ENCODE data around the gene FHOD3.

FHOD3 gene

DNA sequence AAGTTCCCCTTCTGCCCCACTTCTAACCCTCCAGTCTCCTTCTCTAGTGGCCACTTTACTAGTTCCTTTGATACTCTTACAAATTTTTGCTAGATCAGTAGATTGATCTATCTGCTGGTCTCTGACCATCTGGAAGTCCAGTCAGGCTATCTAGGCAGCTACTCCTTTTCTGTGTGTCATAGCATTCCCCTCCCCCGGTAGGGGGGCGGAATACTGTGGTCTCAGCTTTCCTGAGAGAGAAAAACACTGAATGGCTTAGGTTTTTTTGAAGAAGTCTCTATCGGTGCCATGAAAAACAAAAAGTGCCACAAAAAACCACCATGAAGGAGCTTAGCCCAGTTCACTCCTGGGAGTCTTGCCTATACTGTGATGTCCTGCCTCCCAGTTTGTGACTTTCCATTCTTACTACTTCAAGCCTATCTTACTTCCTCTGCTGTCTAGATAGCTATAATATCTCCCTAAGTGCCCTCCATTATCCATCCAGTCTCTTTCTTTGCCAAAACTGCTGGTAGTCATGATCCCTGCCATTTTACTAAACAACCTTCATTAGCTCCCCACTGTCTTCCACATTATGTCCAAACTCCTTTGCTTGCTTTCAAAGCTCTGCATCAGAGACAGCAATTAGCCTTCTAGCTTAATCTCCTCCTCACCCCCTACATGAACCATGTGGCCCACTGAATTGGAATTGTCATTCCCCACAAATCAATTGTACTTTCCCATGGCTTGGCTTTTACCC lies 501.4 kb downstream of the FHOD3 start:
- DNase-seq (ENCODE audit: extremely low read depth, low read depth) = no peak
- H3K4me3 ChIP-seq (replicated peaks; ENCODE audit: low read depth, low read length) = no peak overlapping the region
- TF ChIP-seq, protein P1, sequence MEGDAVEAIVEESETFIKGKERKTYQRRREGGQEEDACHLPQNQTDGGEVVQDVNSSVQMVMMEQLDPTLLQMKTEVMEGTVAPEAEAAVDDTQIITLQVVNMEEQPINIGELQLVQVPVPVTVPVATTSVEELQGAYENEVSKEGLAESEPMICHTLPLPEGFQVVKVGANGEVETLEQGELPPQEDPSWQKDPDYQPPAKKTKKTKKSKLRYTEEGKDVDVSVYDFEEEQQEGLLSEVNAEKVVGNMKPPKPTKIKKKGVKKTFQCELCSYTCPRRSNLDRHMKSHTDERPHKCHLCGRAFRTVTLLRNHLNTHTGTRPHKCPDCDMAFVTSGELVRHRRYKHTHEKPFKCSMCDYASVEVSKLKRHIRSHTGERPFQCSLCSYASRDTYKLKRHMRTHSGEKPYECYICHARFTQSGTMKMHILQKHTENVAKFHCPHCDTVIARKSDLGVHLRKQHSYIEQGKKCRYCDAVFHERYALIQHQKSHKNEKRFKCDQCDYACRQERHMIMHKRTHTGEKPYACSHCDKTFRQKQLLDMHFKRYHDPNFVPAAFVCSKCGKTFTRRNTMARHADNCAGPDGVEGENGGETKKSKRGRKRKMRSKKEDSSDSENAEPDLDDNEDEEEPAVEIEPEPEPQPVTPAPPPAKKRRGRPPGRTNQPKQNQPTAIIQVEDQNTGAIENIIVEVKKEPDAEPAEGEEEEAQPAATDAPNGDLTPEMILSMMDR (IDR thresholded peaks at IDR 0.05; ENCODE audit: low read depth, low read length, missing control alignments) = no peak

DNA sequence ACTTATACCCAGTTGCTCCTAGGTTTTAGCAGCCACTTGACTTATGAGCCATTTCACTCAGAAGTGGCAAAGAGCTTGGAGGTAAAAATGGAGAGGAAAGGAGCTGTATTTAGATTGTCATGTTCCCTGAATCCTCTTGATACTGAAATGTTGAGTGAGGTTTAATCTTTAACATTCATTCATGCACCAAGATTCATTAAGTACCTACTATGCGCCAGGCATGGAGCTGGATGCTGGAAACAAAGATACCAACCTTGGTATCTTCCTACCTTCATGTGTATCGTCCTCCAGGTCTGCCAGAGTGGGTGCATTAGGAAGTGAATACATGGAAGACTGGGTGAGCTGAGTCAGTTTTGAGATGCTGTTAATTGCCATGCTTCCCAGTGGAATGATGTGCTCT lies 507.6 kb downstream of the FHOD3 start:
- no peak for DNase-seq (ENCODE audit: extremely low read depth, low read depth)
- TF ChIP-seq, protein P1 (IDR thresholded peaks at IDR 0.05; ENCODE audit: low read depth, low read length, missing control alignments) = no peak
- no peak overlapping the region for H3K4me3 ChIP-seq (replicated peaks; ENCODE audit: low read depth, low read length)

DNA sequence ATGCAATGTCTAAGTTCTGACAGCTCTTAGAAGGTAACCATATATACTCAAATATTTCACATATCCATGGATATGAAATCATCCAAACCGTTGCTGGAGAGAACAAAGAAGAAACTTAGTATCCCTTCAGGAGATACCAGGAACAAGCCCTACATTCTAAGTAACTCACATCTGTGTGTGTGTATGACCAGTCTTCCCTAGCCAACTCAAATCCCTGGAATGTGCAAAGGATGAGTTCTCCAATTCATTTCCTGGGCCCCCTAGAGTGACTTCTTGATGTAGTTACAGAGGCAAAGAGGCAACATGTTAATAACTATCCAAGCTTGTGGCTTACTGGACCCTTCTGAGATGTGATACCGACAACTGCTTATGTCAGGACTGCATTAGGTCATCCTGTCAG lies 511.2 kb downstream of the FHOD3 start:
- TF ChIP-seq, protein P1 (IDR thresholded peaks at IDR 0.05; ENCODE audit: low read depth, low read length, missing control alignments) = no peak
- no peak for DNase-seq (ENCODE audit: extremely low read depth, low read depth)
- H3K4me3 ChIP-seq (replicated peaks; ENCODE audit: low read depth, low read length) = no peak overlapping the region

DNA sequence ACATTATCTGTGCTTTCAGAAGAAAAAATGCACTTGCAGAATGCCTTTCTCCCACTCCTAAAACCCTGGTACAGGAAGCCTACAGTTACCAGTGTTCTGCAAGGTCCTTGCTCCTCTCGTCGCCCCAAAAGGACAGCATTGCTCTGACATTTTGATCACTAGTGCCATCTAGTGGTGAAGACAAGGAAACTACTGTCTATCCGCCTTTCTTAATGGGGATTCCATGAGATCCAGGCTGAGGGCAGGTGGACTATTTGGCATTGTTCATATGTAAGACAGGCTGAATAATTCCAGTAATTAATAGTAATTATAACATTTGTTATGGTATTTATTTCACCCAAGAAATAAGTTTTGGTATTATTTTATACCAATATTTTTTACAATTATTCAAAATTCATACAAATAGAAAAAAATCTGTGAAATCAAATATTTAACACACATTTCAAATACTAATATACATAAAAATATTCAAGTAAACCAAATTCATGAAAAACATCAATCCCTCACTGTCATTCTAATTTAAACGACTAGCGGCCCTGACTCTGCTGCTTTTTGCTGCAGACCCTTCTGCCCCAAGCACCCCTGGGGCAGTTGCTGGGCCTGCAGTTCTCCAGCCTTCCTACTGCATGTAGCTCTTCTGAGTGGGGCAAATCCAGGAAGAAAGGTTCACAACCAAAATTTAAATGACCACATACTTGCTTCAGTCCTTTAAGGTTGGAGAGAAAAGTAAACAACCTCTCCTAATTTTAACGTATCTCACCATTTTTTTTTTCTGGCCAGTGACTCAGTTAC lies 512.3 kb downstream of the FHOD3 start:
- DNase-seq (ENCODE audit: extremely low read depth, low read depth) = no peak
- TF ChIP-seq, protein P1 (IDR thresholded peaks at IDR 0.05; ENCODE audit: low read depth, low read length, missing control alignments) = peak; percentile 82
- H3K4me3 ChIP-seq (replicated peaks; ENCODE audit: low read depth, low read length) = no peak overlapping the region

DNA sequence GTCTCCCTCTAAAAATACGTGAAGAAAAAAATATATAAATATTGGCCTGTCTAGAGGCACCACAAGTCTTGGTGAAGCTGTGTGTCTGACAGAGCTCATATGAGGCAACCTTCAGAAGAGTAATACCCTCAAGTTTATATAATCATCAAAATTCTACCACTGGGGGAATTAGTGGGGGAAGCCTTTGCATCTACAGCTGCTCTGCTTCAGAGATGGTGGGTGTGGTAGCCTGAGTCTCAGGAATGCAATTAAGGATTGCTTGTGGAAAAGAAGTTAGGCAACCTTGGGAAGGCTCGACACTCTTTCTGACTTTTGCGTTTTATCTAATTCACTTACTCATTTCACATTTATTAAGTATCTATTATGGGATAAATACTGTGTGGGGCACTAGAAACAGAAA lies 513.9 kb downstream of the FHOD3 start:
- no peak overlapping the region for H3K4me3 ChIP-seq (replicated peaks; ENCODE audit: low read depth, low read length)
- TF ChIP-seq, protein P1 (IDR thresholded peaks at IDR 0.05; ENCODE audit: low read depth, low read length, missing control alignments) = no peak
- no peak for DNase-seq (ENCODE audit: extremely low read depth, low read depth)

DNA sequence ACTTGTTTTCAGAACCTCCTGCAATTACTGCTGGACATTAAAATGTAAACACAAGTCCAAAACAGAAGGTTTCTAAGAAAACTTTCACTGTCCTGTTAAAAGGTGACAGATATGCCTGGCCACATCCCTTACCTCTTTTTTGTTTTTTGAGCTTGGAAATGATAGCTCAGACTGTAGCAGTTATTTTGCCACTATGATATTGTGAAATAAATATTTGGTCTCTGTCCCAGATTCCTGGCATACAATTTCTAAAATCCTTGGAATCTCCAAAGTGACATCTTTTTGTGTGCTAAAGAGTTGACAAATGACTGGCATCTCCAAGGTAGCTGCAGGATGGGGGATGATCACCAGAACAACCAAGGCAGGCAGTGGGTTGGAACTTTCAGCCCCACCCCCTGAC lies 514.4 kb downstream of the FHOD3 start:
- DNase-seq (ENCODE audit: extremely low read depth, low read depth) = no peak
- H3K4me3 ChIP-seq (replicated peaks; ENCODE audit: low read depth, low read length) = no peak overlapping the region

More for the DNA sequence above, 514.4 kb downstream of the FHOD3 start:
- TF ChIP-seq, protein P1 (IDR thresholded peaks at IDR 0.05; ENCODE audit: low read depth, low read length, missing control alignments) = no peak

All from HFF-Myc (cell line).